Middle frontal gyrus (tissue), 1 donor: ENCODE data around the gene SEC61G.
A peak's percentile ranks its signal among the peaks of the same experiment; 100 is the strongest.

Experiments used
- DNase-seq: peaks from one replicate; pipeline ENCODE4 v3.0.0-alpha.2; 2015; ENCODE audit warnings: low spot score; ENCODE audit errors: extremely low spot score

SEC61G gene

GRCh38 chr7:54758702-54759592, at the start of gene SEC61G:
Gene SEC61G (minus strand): TSS chr7:54759211. CDS start chr7:54757588, 1,623 bp downstream.
- peak; percentile 94 for DNase-seq

- no peak for DNase-seq
These were observed 43.8 kb upstream of the SEC61G start for GRCh38 chr7:54802841-54803240.

- no peak for DNase-seq
These were observed 43.1 kb upstream of the SEC61G start for GRCh38 chr7:54802114-54802513.

- no peak for DNase-seq
These were observed 40.8 kb upstream of the SEC61G start for GRCh38 chr7:54799792-54800191.

- no peak for DNase-seq
These were observed 39.5 kb upstream of the SEC61G start for GRCh38 chr7:54798530-54798929.

GRCh38 chr7:54796853-54797252, 37.8 kb upstream of the SEC61G start:
- no peak for DNase-seq

GRCh38 chr7:54796150-54796549, 37.1 kb upstream of the SEC61G start:
- DNase-seq = no peak

- no peak for DNase-seq
These were observed 33.4 kb upstream of the SEC61G start for GRCh38 chr7:54792383-54792782.

GRCh38 chr7:54788664-54789063, 29.7 kb upstream of the SEC61G start:
- DNase-seq = no peak

- no peak for DNase-seq
These were observed 26.2 kb upstream of the SEC61G start for GRCh38 chr7:54785261-54785660.

GRCh38 chr7:54783952-54784351, 24.9 kb upstream of the SEC61G start:
- DNase-seq = no peak

- DNase-seq = no peak
These were observed 23.8 kb upstream of the SEC61G start for GRCh38 chr7:54782829-54783228.

GRCh38 chr7:54782314-54782713, 23.3 kb upstream of the SEC61G start:
- no peak for DNase-seq

- DNase-seq = no peak
These were observed 22.3 kb upstream of the SEC61G start for GRCh38 chr7:54781134-54781920.

GRCh38 chr7:54780490-54780889, 21.5 kb upstream of the SEC61G start:
- no peak for DNase-seq

- no peak for DNase-seq
These were observed 19.9 kb upstream of the SEC61G start for GRCh38 chr7:54778696-54779540.

GRCh38 chr7:54778166-54778565, 19.2 kb upstream of the SEC61G start:
- DNase-seq = no peak

- no peak for DNase-seq
These were observed 16.1 kb upstream of the SEC61G start for GRCh38 chr7:54774785-54775740.

GRCh38 chr7:54773472-54774399, 14.7 kb upstream of the SEC61G start:
- DNase-seq = peak; percentile 86
